Neural cell (in vitro differentiated cells): ENCODE data around the gene AQP12A. TPM values are rescaled to one million over a fixed set of nuclear protein-coding genes. Genes with fewer than 3 reads are reported as not detected.

Source experiments
- H2AFZ ChIP-seq: fragments of 200-600, 300-800 bp; sonication (generic), shearing (Covaris generic); 2 replicates; pipeline ENCODE4 v1.6.0; 2014; ENCODE audit warnings: low read depth, mild to moderate bottlenecking, antibody characterized with exemption, low read length, moderate library complexity
- H3F3A ChIP-seq: fragments of 200-600 bp; shearing (Covaris generic); 2 replicates; pipeline ENCODE4 v1.6.1; 2016; ENCODE audit warnings: mild to moderate bottlenecking, moderate library complexity, mixed read lengths, antibody characterized with exemption, low read length; ENCODE audit not compliant: insufficient read depth, poor library complexity, severe bottlenecking
- H3K27ac ChIP-seq: fragments of 200-600, 300-800 bp; sonication (generic), shearing (Covaris generic); 2 replicates; pipeline ENCODE4 v1.5.1; 2014; ENCODE audit warnings: mild to moderate bottlenecking, low read length, moderate library complexity
- H3K27me3 ChIP-seq: fragments of 300-800, 200-600 bp; sonication (generic), shearing (Covaris generic); 2 replicates; pipeline ENCODE4 v1.6.0; 2014; ENCODE audit warnings: mild to moderate bottlenecking, low read depth, low read length, moderate library complexity; ENCODE audit not compliant: insufficient read depth
- H3K36me3 ChIP-seq: fragments of 300-800, 200-600 bp; sonication (generic), shearing (Covaris generic); 2 replicates; pipeline ENCODE4 v1.5.1; 2014; ENCODE audit warnings: mild to moderate bottlenecking, antibody characterized with exemption, low read length, moderate library complexity; ENCODE audit not compliant: insufficient read depth
- H3K4me2 ChIP-seq: fragments of 300-800, 200-600 bp; sonication (generic), shearing (Covaris generic); 2 replicates; pipeline ENCODE4 v1.6.0; 2014; ENCODE audit warnings: mild to moderate bottlenecking, low read length
- H3K4me3 ChIP-seq: fragments of 300-800, 200-600 bp; sonication (generic), shearing (Covaris generic); 2 replicates; pipeline ENCODE4 v1.5.1; 2014; ENCODE audit warnings: mild to moderate bottlenecking, low read length, moderate library complexity
- H3K79me2 ChIP-seq: fragments of 200-600 bp; shearing (Covaris generic); replicated peaks from 2 replicates; pipeline ENCODE4 v1.6.0; 2014; ENCODE audit warnings: mild to moderate bottlenecking, low read length, moderate library complexity; ENCODE audit not compliant: insufficient read depth
- H3K9ac ChIP-seq: fragments of 300-800, 200-600 bp; sonication (generic), shearing (Covaris generic); 2 replicates; pipeline ENCODE4 v1.6.1; 2016; ENCODE audit warnings: mild to moderate bottlenecking, low read length, mixed read lengths
- H3K9me2 ChIP-seq: fragments of 200-600 bp; shearing (Covaris generic); 2 replicates; pipeline ENCODE4 v1.6.1; 2016; ENCODE audit warnings: mild to moderate bottlenecking, low read length, mixed read lengths; ENCODE audit not compliant: insufficient read depth
- H3K9me3 ChIP-seq: fragments of 200-600, 300-800 bp; sonication (generic), shearing (Covaris generic); 2 replicates; pipeline ENCODE4 v1.6.1; 2016; ENCODE audit warnings: mild to moderate bottlenecking, mixed run types, low read length, moderate library complexity, mixed read lengths
- H4K20me1 ChIP-seq: fragments of 200-600 bp; shearing (Covaris generic); 2 replicates; pipeline ENCODE4 v1.6.1; 2016; ENCODE audit warnings: mild to moderate bottlenecking, mixed run types; ENCODE audit not compliant: insufficient read depth
- CTCF ChIP-seq: fragments of 450-650 bp; IDR thresholded peaks from 2 replicates; pipeline ENCODE4 v1.5.1; 2014; ENCODE audit warnings: antibody characterized with exemption, mild to moderate bottlenecking, moderate library complexity; ENCODE audit not compliant: poor library complexity, severe bottlenecking
- EP300 ChIP-seq: fragments of 450-650 bp; conservative IDR thresholded peaks from 2 replicates; pipeline ENCODE4 v1.6.1; 2014; ENCODE audit warnings: antibody characterized with exemption, mild to moderate bottlenecking, moderate library complexity; ENCODE audit not compliant: poor library complexity, severe bottlenecking
- EZH2 ChIP-seq: fragments of 200-600, 300-800 bp; shearing (Covaris generic), sonication (generic); IDR thresholded peaks from 2 replicates; pipeline ENCODE4 v1.6.1; 2014; ENCODE audit warnings: antibody characterized with exemption, low read length, borderline replicate concordance, mild to moderate bottlenecking; ENCODE audit not compliant: insufficient read depth, poor library complexity, severe bottlenecking
- MXI1 ChIP-seq: fragments of 450-650 bp; conservative IDR thresholded peaks from 2 replicates; pipeline ENCODE4 v1.6.1; 2014; ENCODE audit warnings: antibody characterized with exemption, mild to moderate bottlenecking; ENCODE audit not compliant: poor library complexity, severe bottlenecking
- POLR2AphosphoS5 ChIP-seq: IDR thresholded peaks from 2 replicates; pipeline ENCODE4 v1.6.1; 2012
- RAD21 ChIP-seq: fragments of 450-650 bp; conservative IDR thresholded peaks from 2 replicates; pipeline ENCODE4 v1.6.1; 2014; ENCODE audit warnings: antibody characterized with exemption, mild to moderate bottlenecking, moderate library complexity
- REST ChIP-seq: IDR thresholded peaks from 2 replicates; pipeline ENCODE4 v1.6.1; 2012; ENCODE audit warnings: borderline replicate concordance
- SMC3 ChIP-seq: fragments of 450-650 bp; conservative IDR thresholded peaks from 2 replicates; pipeline ENCODE4 v1.6.1; 2014; ENCODE audit warnings: antibody characterized with exemption, mild to moderate bottlenecking, moderate library complexity; ENCODE audit not compliant: poor library complexity
- TAF1 ChIP-seq: IDR thresholded peaks from 2 replicates; pipeline ENCODE4 v1.6.1; 2012; ENCODE audit warnings: low read depth
- polyA plus RNA-seq: library from polyadenylated mRNA; depleted of rRNA; stranded (reverse); fragments of >200 nt; gene quantifications from 2 replicates; pipeline ENCODE4 v1.2.3, GENCODE V29; 2014

Gene AQP12A
- polyA plus RNA-seq, 1 donor from 2014 or later = not detected

- H3K9me2 ChIP-seq = no peaks in the 10 kb centered on the region
- no peaks in the 10 kb centered on the region for H3K36me3 ChIP-seq
- no peaks in the 10 kb centered on the region for H4K20me1 ChIP-seq
- no peaks in the 10 kb centered on the region for H3K9me3 ChIP-seq
- no peak overlapping the region for H3K27ac ChIP-seq
- H3K9ac ChIP-seq = no peak overlapping the region
- H3K79me2 ChIP-seq = no peaks in the 10 kb centered on the region
- H3F3A ChIP-seq = no peaks in the 10 kb centered on the region
- no peak overlapping the region for H3K4me3 ChIP-seq
- no peaks in the 10 kb centered on the region for H3K27me3 ChIP-seq
- H2AFZ ChIP-seq = no peak overlapping the region
- H3K4me2 ChIP-seq = no peak overlapping the region
- no peak for TF ChIP-seq EP300
- TF ChIP-seq TAF1 = no peak
- TF ChIP-seq EZH2 = no peak
- no peak for TF ChIP-seq REST
- TF ChIP-seq POLR2AphosphoS5 = no peak
- TF ChIP-seq MXI1 = no peak
- no peak for TF ChIP-seq RAD21
- no peak for TF ChIP-seq CTCF
- TF ChIP-seq SMC3 = no peak
Observed at GRCh38 chr2:240647503-240648154, 44.0 kb upstream of the AQP12A start.

GRCh38 chr2:240648155-240648649 lies 43.5 kb upstream of the AQP12A start:
- no peaks in the 10 kb centered on the region for H3K9me2 ChIP-seq
- no peak overlapping the region for H3K27ac ChIP-seq
- H3K9ac ChIP-seq = no peak overlapping the region
- H3F3A ChIP-seq = no peaks in the 10 kb centered on the region
- TF ChIP-seq TAF1 (no peak), REST (no peak), SMC3 (no peak), MXI1 (no peak)
- H3K9me3 ChIP-seq = no peaks in the 10 kb centered on the region
- no peak overlapping the region for H3K4me2 ChIP-seq
- no peak overlapping the region for H2AFZ ChIP-seq
- H3K27me3 ChIP-seq = no peaks in the 10 kb centered on the region
- no peaks in the 10 kb centered on the region for H4K20me1 ChIP-seq
- H3K36me3 ChIP-seq = no peaks in the 10 kb centered on the region
- no peak overlapping the region for H3K4me3 ChIP-seq
- no peaks in the 10 kb centered on the region for H3K79me2 ChIP-seq
